ENCODE measurements around the gene CWC27. TPM values are rescaled to one million over a fixed set of nuclear protein-coding genes. Genes with fewer than 3 reads are reported as not detected.

Gene CWC27
- total and polyA plus RNA-seq, 7 donors = 16.0 to 31.2 (median 19.3) TPM

- Histone ChIP-seq H3K36me3 (ENCODE audit: insufficient read depth in 1 of 2, low read depth in 1 of 2) (peaks cover 0 to 13% of the 10 kb centered on the region in 2 donors), H3K9me3 (no peaks in the 10 kb centered on the region), H3K27ac (no peak overlapping the region), H3K4me3 (no peak overlapping the region), H3K4me1 (no peaks in the 10 kb centered on the region), H3K27me3 (ENCODE audit: insufficient read depth in 3 of 3, low read length in 2 of 3) (no peaks in the 10 kb centered on the region)
- intact Hi-C loops (cut with DNase I) = no loop called here
- ATAC-seq = no peak
- no peak for DNase-seq
- TF ChIP-seq CTCF (IDR thresholded peaks at IDR 0.05) = no peak
- 61 to 79% (median 69%) methylated on average over 3 of the region's 3 CpGs for WGBS, 3 donors
Measured at GRCh38 chr5:64979531-64979930, 210.8 kb downstream of the CWC27 start.

- H3K4me1 ChIP-seq = no peaks in the 10 kb centered on the region
- intact Hi-C loops (cut with DNase I) = no loop called here
- DNase-seq = no peak
- no peak for TF ChIP-seq CTCF (IDR thresholded peaks at IDR 0.05)
- peaks cover 0 to 12% of the 10 kb centered on the region in 2 donors for H3K36me3 ChIP-seq (ENCODE audit: insufficient read depth in 1 of 2, low read depth in 1 of 2)
- H3K27me3 ChIP-seq (ENCODE audit: insufficient read depth in 3 of 3, low read length in 2 of 3) = no peaks in the 10 kb centered on the region
- no peak overlapping the region for H3K4me3 ChIP-seq
- ATAC-seq = no peak
- H3K9me3 ChIP-seq = no peaks in the 10 kb centered on the region
- 63 to 70% (median 69%) methylated on average over 2 of the region's 2 CpGs for WGBS, 3 donors
- H3K27ac ChIP-seq = no peak overlapping the region
Measured at GRCh38 chr5:64980176-64980575, 211.4 kb downstream of the CWC27 start.

GRCh38 chr5:64987768-64988167, 219.0 kb downstream of the CWC27 start:
- H3K27ac ChIP-seq = no peak overlapping the region
- WGBS, 3 donors = 93 to 100% (median 93%) methylated on average over 1 of the region's 1 CpG
- H3K36me3 ChIP-seq (ENCODE audit: insufficient read depth in 1 of 2, low read depth in 1 of 2) = peaks cover 0 to 2% of the 10 kb centered on the region in 2 donors
- H3K4me1 ChIP-seq = no peaks in the 10 kb centered on the region
- ATAC-seq (no peak), DNase-seq (no peak)
- intact Hi-C loops (cut with DNase I) = no loop called here
- H3K4me3 ChIP-seq = no peak overlapping the region
- H3K27me3 ChIP-seq (ENCODE audit: insufficient read depth in 3 of 3, low read length in 2 of 3) = no peaks in the 10 kb centered on the region
- TF ChIP-seq CTCF (IDR thresholded peaks at IDR 0.05) = no peak
- no peaks in the 10 kb centered on the region for H3K9me3 ChIP-seq

GRCh38 chr5:65009207-65009606, 240.5 kb downstream of the CWC27 start:
- TF ChIP-seq CTCF (IDR thresholded peaks at IDR 0.05) = no peak
- H3K4me3 ChIP-seq = no peak overlapping the region
- H3K27ac ChIP-seq = no peak overlapping the region
- WGBS, 3 donors = 82 to 94% (median 89%) methylated on average over 1 of the region's 1 CpG
- DNase-seq (no peak), ATAC-seq (no peak)
- H3K36me3 ChIP-seq (ENCODE audit: insufficient read depth in 1 of 2, low read depth in 1 of 2) = no peaks in the 10 kb centered on the region
- no peaks in the 10 kb centered on the region for H3K27me3 ChIP-seq (ENCODE audit: insufficient read depth in 3 of 3, low read length in 2 of 3)
- H3K9me3 ChIP-seq = no peaks in the 10 kb centered on the region
- intact Hi-C loops (cut with DNase I) = no loop called here
- H3K4me1 ChIP-seq = no peaks in the 10 kb centered on the region

- DNase-seq = no peak
Measured at GRCh38 chr5:65010841-65011240, 242.1 kb downstream of the CWC27 start.

More at GRCh38 chr5:65010841-65011240, 242.1 kb downstream of the CWC27 start:
- no peak for TF ChIP-seq CTCF (IDR thresholded peaks at IDR 0.05)
- no peaks in the 10 kb centered on the region for H3K36me3 ChIP-seq (ENCODE audit: insufficient read depth in 1 of 2, low read depth in 1 of 2)
- 73 to 89% (median 75%) methylated on average over 1 of the region's 1 CpG for WGBS, 3 donors
- no peaks in the 10 kb centered on the region for H3K9me3 ChIP-seq
- no peak overlapping the region for H3K27ac ChIP-seq
- H3K27me3 ChIP-seq (ENCODE audit: insufficient read depth in 3 of 3, low read length in 2 of 3) = no peaks in the 10 kb centered on the region
- ATAC-seq = no peak
- H3K4me3 ChIP-seq = no peak overlapping the region
- intact Hi-C loops (cut with DNase I) = no loop called here
- no peaks in the 10 kb centered on the region for H3K4me1 ChIP-seq

All from psoas muscle (tissue), 8 donors.